ENCODE results near the gene CADM2.

GRCh38 chr3:85571835-85572234 lies 613.0 kb downstream of the CADM2 start:
- TF ChIP-seq POLR2A (IDR thresholded peaks at IDR 0.05) (no peak), CTCF (IDR thresholded peaks at IDR 0.05) (no peak)

Measured in adrenal gland (tissue), 5 donors.